SK-N-SH (cell line): ENCODE data around the gene ATXN2. TPM values are rescaled to one million over a fixed set of nuclear protein-coding genes. Genes with fewer than 3 reads are reported as not detected.

Source experiments
- CTCF ChIA-PET: fragments of 300-600, 350-600 bp; formaldehyde crosslinking; extraction: SDS; loops from one replicate; lab custom pipeline; 2021; lab: Yijun Ruan, JAX
- POLR2A ChIA-PET: fragments of 350-600 bp; sonication (Branson Sonifier 250); formaldehyde crosslinking; extraction: SDS; loops from one replicate; lab custom pipeline; 2020; ENCODE audit warnings: antibody characterized with exemption, inconsistent platforms; lab: Yijun Ruan, JAX
- DNase-seq: peaks from one replicate; pipeline ENCODE4 v3.0.0; 2012
- H2AFZ ChIP-seq: fragments of 200-600 bp; sonication (generic); 2 replicates; pipeline ENCODE4 v1.8.1; 2016; ENCODE audit warnings: antibody characterized with exemption, mild to moderate bottlenecking, low read depth
- H3F3A ChIP-seq: fragments of 200-600 bp; sonication (generic); replicated peaks from 2 replicates; pipeline ENCODE3; 2016; ENCODE audit warnings: antibody characterized with exemption, mild to moderate bottlenecking; ENCODE audit not compliant: insufficient read depth
- H3K27ac ChIP-seq, 2 experiments: fragments of 200-500 bp in 1 of 2; fragments of 200-600 bp in 1 of 2; sonication (Bioruptor generic) in 1 of 2; sonication (generic), shearing (Covaris generic) in 1 of 2; 2 replicates each; pipeline versions ENCODE4 v1.5.1 to v1.6.1; 2014 to 2016; ENCODE audit warnings: low read depth in 2 of 2, inconsistent platforms in 1 of 2, low read length in 1 of 2, mild to moderate bottlenecking in 1 of 2, mixed read lengths in 1 of 2
- H3K27me3 ChIP-seq: fragments of 200-600 bp; sonication (generic), shearing (Covaris generic); 2 replicates; pipeline ENCODE4 v1.6.1; 2016; ENCODE audit warnings: mixed run types; ENCODE audit not compliant: insufficient read depth
- H3K36me3 ChIP-seq, 2 experiments: fragments of 200-500 bp in 1 of 2; fragments of 200-600 bp in 1 of 2; sonication (Bioruptor generic) in 1 of 2; sonication (generic) in 1 of 2; replicated peaks in 1 of 2; 2 replicates each; pipeline versions ENCODE3 to v1.5.1; 2014 to 2016; ENCODE audit warnings: low read length in 1 of 2, mild to moderate bottlenecking in 1 of 2; ENCODE audit not compliant: insufficient read depth in 2 of 2, control insufficient read depth in 1 of 2
- H3K4me1 ChIP-seq, 2 experiments: fragments of 200-500 bp in 1 of 2; fragments of 200-600 bp in 1 of 2; sonication (Bioruptor generic) in 1 of 2; sonication (generic), shearing (Covaris generic) in 1 of 2; 2 replicates each; pipeline versions ENCODE4 v1.5.1 to v1.6.1; 2014 to 2016; ENCODE audit warnings: low read depth in 1 of 2, low read length in 1 of 2, mixed run types in 1 of 2; ENCODE audit not compliant: insufficient read depth in 2 of 2, control insufficient read depth in 1 of 2
- H3K4me2 ChIP-seq: fragments of 200-600 bp; sonication (generic), shearing (Covaris generic); 2 replicates; pipeline ENCODE4 v1.6.1; 2017; ENCODE audit warnings: mixed run types
- H3K4me3 ChIP-seq, 2 experiments: fragments of 200-500 bp in 1 of 2; fragments of 200-600 bp in 1 of 2; sonication (Bioruptor generic) in 1 of 2; sonication (generic), shearing (Covaris generic) in 1 of 2; 2 replicates each; pipeline versions ENCODE4 v1.5.1 to v1.8.1; 2014 to 2016; ENCODE audit warnings: low read depth in 2 of 2, inconsistent platforms in 1 of 2, low read length in 1 of 2, mild to moderate bottlenecking in 1 of 2, mixed read lengths in 1 of 2, moderate library complexity in 1 of 2
- H3K79me2 ChIP-seq: fragments of 200-600 bp; sonication (generic); 2 replicates; pipeline ENCODE4 v1.8.1; 2017; ENCODE audit warnings: mild to moderate bottlenecking; ENCODE audit not compliant: insufficient read depth
- H3K9ac ChIP-seq: fragments of 200-600 bp; sonication (generic); 2 replicates; pipeline ENCODE4 v1.6.1; 2017; ENCODE audit warnings: mixed run types
- H3K9me2 ChIP-seq: fragments of 200-600 bp; sonication (generic); 2 replicates; pipeline ENCODE4 v1.6.1; 2017; ENCODE audit warnings: mixed run types
- H3K9me3 ChIP-seq: fragments of 200-600 bp; sonication (generic); 2 replicates; pipeline ENCODE4 v1.6.1; 2017; ENCODE audit warnings: mixed run types, mild to moderate bottlenecking, moderate library complexity
- H4K20me1 ChIP-seq: fragments of 200-600 bp; sonication (generic); 2 replicates; pipeline ENCODE4 v1.6.1; 2017; ENCODE audit warnings: mild to moderate bottlenecking, mixed run types; ENCODE audit not compliant: insufficient read depth
- ELF1 ChIP-seq: IDR thresholded peaks from 2 replicates; pipeline ENCODE4 v1.4.0; 2012
- EP300 ChIP-seq, 2 experiments: IDR thresholded peaks; 2 replicates each; pipeline versions ENCODE4 v1.4.0 to v1.6.1; 2012; ENCODE audit warnings: borderline replicate concordance in 1 of 2, low read depth in 1 of 2, low read length in 1 of 2
- FOSL2 ChIP-seq: IDR thresholded peaks from 2 replicates; pipeline ENCODE4 v1.4.0; 2012; ENCODE audit warnings: low read depth, mild to moderate bottlenecking, moderate library complexity, borderline replicate concordance
- GABPA ChIP-seq: IDR thresholded peaks from 2 replicates; pipeline ENCODE4 v1.4.0; 2012; ENCODE audit warnings: low read depth, mild to moderate bottlenecking
- JUND ChIP-seq: IDR thresholded peaks from 2 replicates; pipeline ENCODE4 v1.4.0; 2012
- RXRA ChIP-seq: IDR thresholded peaks from 2 replicates; pipeline ENCODE4 v1.4.0; 2012; ENCODE audit warnings: low read depth, mild to moderate bottlenecking, borderline replicate concordance
- SIN3A ChIP-seq: IDR thresholded peaks from 2 replicates; pipeline ENCODE4 v1.6.1; 2012; ENCODE audit warnings: low read depth, mild to moderate bottlenecking, low read length, moderate library complexity, borderline replicate concordance
- SMC3 ChIP-seq: IDR thresholded peaks from 2 replicates; pipeline ENCODE4 v1.6.1; 2012; ENCODE audit warnings: low read depth, low read length, improper control_type of control experiment
- TCF12 ChIP-seq: IDR thresholded peaks from 2 replicates; pipeline ENCODE4 v1.4.0; 2012
- WGBS: methylation state at CpG from one replicate; pipeline ENCODE4 v1.1.6; 2017; ENCODE audit warnings: low lambda C conversion rate; 5-methylcytosine and 5-hydroxymethylcytosine counted together
- polyA plus RNA-seq, 3 experiments: library from polyadenylated mRNA; depleted of rRNA; stranded (reverse); fragments of >200 nt; gene quantifications; 2 replicates each; pipeline ENCODE4 v1.2.3, GENCODE V29; 2012
- TF ChIP-seq, protein P1 (sequence below): IDR thresholded peaks from 2 replicates; pipeline ENCODE4 v1.6.1; 2012; ENCODE audit warnings: mild to moderate bottlenecking, low read depth, low read length, moderate library complexity
- TF ChIP-seq, protein P2 (sequence below): IDR thresholded peaks from 2 replicates; pipeline ENCODE4 v1.4.0; 2012; ENCODE audit warnings: low read depth
- TF ChIP-seq, protein P3 (sequence below): IDR thresholded peaks from 2 replicates; pipeline ENCODE4; 2012
- TF ChIP-seq, protein P4 (sequence below): fragments of 150-350 bp; IDR thresholded peaks from 2 replicates; pipeline ENCODE4 v1.6.1; 2016; ENCODE audit warnings: mild to moderate bottlenecking, low read depth, low read length

Gene ATXN2
- polyA plus RNA-seq, 1 of the 3 experiments (the other 2 are of a cell fraction), result 35.7 TPM

DNA sequence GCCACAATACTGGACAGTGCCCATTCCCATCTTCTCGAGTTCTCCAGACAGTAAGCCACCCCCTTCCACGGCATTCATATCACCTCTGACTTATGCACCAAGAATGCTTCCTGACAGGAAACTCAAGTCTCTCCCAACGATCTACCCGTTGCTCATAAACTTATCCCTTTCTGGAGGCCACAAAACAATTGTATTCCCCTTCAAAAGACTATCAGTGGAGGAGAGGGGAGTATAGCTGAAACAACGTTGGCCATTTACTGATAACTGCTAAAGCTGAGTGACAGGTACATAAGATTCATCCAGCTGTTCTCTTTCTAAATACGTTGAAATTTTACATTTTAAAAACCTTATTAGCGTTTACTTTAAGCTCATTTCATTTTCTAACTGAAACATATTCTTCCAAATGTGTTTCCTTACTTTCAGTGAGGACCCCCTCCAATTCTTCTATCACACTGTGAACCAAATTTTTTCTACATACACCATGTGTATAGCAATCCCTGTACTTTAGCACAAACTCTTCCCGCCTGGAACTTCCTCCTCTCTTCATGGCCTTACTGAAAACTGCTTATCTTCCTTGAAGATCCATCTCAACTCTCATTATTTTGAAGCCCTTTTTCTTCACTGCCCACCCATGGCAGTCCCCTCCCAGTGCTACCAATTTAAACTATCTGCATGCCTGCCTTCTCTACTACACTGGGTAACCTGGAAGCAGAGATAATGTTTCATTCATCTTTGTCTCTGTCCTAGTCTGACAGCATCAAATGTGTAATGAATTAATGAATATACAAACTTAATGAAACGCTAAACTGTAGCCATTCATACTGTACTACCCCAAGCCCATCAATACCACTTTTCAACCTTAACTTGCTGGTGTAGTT lies 28.8 kb downstream of the ATXN2 start:
- Histone ChIP-seq H3K4me1 (peaks cover 3 to 23% of the 10 kb centered on the region in 2 experiments; a peak in 2 of 4 replicates), H3K9me2 (no peaks in the 10 kb centered on the region), H3K9ac (peak overlapping the region; percentile 54), H3K27me3 (no peaks in the 10 kb centered on the region), H3K4me2 (peak overlapping the region; percentile 40), H3K27ac (peak overlapping the region; percentile 24 to 87; a peak in 3 of 4 replicates), H3K9me3 (no peaks in the 10 kb centered on the region), H3F3A (peaks cover 16% of the 10 kb centered on the region), H3K4me3 (no peak overlapping the region), H4K20me1 (peaks cover 53% of the 10 kb centered on the region), H2AFZ (no peak overlapping the region), H3K79me2 (peaks cover 99% of the 10 kb centered on the region), H3K36me3 (peaks cover 0 to 18% of the 10 kb centered on the region in 2 experiments)
- no peak for TF ChIP-seq GABPA
- TF ChIP-seq, protein P1, sequence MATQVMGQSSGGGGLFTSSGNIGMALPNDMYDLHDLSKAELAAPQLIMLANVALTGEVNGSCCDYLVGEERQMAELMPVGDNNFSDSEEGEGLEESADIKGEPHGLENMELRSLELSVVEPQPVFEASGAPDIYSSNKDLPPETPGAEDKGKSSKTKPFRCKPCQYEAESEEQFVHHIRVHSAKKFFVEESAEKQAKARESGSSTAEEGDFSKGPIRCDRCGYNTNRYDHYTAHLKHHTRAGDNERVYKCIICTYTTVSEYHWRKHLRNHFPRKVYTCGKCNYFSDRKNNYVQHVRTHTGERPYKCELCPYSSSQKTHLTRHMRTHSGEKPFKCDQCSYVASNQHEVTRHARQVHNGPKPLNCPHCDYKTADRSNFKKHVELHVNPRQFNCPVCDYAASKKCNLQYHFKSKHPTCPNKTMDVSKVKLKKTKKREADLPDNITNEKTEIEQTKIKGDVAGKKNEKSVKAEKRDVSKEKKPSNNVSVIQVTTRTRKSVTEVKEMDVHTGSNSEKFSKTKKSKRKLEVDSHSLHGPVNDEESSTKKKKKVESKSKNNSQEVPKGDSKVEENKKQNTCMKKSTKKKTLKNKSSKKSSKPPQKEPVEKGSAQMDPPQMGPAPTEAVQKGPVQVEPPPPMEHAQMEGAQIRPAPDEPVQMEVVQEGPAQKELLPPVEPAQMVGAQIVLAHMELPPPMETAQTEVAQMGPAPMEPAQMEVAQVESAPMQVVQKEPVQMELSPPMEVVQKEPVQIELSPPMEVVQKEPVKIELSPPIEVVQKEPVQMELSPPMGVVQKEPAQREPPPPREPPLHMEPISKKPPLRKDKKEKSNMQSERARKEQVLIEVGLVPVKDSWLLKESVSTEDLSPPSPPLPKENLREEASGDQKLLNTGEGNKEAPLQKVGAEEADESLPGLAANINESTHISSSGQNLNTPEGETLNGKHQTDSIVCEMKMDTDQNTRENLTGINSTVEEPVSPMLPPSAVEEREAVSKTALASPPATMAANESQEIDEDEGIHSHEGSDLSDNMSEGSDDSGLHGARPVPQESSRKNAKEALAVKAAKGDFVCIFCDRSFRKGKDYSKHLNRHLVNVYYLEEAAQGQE, result peak; percentile 55; the same call in 1 of the 2 replicates
- peak; percentile 77 for TF ChIP-seq JUND
- TF ChIP-seq, protein P2, sequence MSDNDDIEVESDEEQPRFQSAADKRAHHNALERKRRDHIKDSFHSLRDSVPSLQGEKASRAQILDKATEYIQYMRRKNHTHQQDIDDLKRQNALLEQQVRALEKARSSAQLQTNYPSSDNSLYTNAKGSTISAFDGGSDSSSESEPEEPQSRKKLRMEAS, result 0 out of 2 replicates have a peak, but pooled peaks have one; percentile 35
- TF ChIP-seq, protein P3, sequence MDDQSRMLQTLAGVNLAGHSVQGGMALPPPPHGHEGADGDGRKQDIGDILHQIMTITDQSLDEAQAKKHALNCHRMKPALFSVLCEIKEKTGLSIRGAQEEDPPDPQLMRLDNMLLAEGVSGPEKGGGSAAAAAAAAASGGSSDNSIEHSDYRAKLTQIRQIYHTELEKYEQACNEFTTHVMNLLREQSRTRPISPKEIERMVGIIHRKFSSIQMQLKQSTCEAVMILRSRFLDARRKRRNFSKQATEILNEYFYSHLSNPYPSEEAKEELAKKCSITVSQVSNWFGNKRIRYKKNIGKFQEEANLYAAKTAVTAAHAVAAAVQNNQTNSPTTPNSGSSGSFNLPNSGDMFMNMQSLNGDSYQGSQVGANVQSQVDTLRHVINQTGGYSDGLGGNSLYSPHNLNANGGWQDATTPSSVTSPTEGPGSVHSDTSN, result peak; percentile 54; the same call in 1 of the 2 replicates
- TF ChIP-seq, protein P4, sequence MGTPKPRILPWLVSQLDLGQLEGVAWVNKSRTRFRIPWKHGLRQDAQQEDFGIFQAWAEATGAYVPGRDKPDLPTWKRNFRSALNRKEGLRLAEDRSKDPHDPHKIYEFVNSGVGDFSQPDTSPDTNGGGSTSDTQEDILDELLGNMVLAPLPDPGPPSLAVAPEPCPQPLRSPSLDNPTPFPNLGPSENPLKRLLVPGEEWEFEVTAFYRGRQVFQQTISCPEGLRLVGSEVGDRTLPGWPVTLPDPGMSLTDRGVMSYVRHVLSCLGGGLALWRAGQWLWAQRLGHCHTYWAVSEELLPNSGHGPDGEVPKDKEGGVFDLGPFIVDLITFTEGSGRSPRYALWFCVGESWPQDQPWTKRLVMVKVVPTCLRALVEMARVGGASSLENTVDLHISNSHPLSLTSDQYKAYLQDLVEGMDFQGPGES, result no peak
- TF ChIP-seq SIN3A, result no peak
- TF ChIP-seq EP300 (IDR thresholded peaks at IDR 0.05; ENCODE audit: borderline replicate concordance in 1 of 2, low read depth in 1 of 2, low read length in 1 of 2), result peak in 1 of 2 experiments; percentile 51; a peak in 1 of 4 replicates
- peak; percentile 63; the same call in 1 of the 2 replicates for TF ChIP-seq FOSL2
- TF ChIP-seq SMC3, result no peak
- no peak for TF ChIP-seq ELF1
- peak; percentile 63; the same call in 1 of the 2 replicates for TF ChIP-seq RXRA
- peak; percentile 46; the same call in 1 of the 2 replicates for TF ChIP-seq TCF12
- no peak for DNase-seq
- 32% methylated on average over 9 of the region's 9 CpGs for WGBS
- POLR2A ChIA-PET, result no interaction called here
- CTCF ChIA-PET, result interaction anchor here (1.3 kb wide), 1 partner anchor 12 kb away, joined by 3 read pairs; no protein-coding TSS in a partner anchor
